Raji (cell line): ENCODE results near the gene G6PC3.

ENCODE experiments used
- POLR2A ChIP-seq: IDR thresholded peaks from 2 replicates; pipeline ENCODE4 v1.6.1; 2011; ENCODE audit warnings: low read depth, low read length, control low read depth; ENCODE audit not compliant: insufficient read depth

Gene G6PC3

GRCh38 chr17:44119798-44120197, 49.3 kb downstream of the G6PC3 start:
- TF ChIP-seq POLR2A: no peak

GRCh38 chr17:44120851-44121605, 50.5 kb downstream of the G6PC3 start:
- TF ChIP-seq POLR2A: no peak

- no peak for TF ChIP-seq POLR2A
These were observed 51.7 kb downstream of the G6PC3 start for GRCh38 chr17:44121997-44122815.

GRCh38 chr17:44122816-44123355, 52.4 kb downstream of the G6PC3 start:
- no peak for TF ChIP-seq POLR2A

- TF ChIP-seq POLR2A: peak; percentile 71
These were observed 53.0 kb downstream of the G6PC3 start, which contains the start of gene HDAC5 for GRCh38 chr17:44123356-44124117. HDAC5 (minus strand) TSS chr17:44123641; CDS start chr17:44117515, 6,126 bp downstream.

GRCh38 chr17:44124118-44124438, 53.5 kb downstream of the G6PC3 start:
- no peak; the same call in 1 of the 2 replicates for TF ChIP-seq POLR2A
